WTC11 (cell line): ENCODE results near the gene CNOT8. TPM values are rescaled to one million over a fixed set of nuclear protein-coding genes. Genes with fewer than 3 reads are reported as not detected.

Experiments used
- ATAC-seq: fragments of 200-7000 bp; cut with Tn5 transposase; 2 replicates; pipeline ENCODE4 v1.10.0; 2021; ENCODE audit warnings: mild to moderate bottlenecking, moderate library complexity
- CTCF ChIA-PET: fragments of 300-600 bp; sonication (Branson Sonifier 250); formaldehyde crosslinking; loops from one replicate; lab custom pipeline; 2021; ENCODE audit warnings: antibody characterized with exemption; lab: Charles Lee
- POLR2A ChIA-PET: fragments of 350-600 bp; sonication (Branson Sonifier 250); formaldehyde crosslinking; loops from one replicate; lab custom pipeline; 2021; ENCODE audit warnings: antibody characterized with exemption; lab: Charles Lee
- DNase-seq: peaks from one replicate; pipeline ENCODE4 v3.0.0; 2021; ENCODE audit warnings: low spot score
- H3K27ac Mint-ChIP-seq: 2 replicates; pipeline ENCODE4 v1.8.0; 2021; ENCODE audit warnings: mixed read lengths
- H3K27me3 Mint-ChIP-seq: 2 replicates; pipeline ENCODE4 v1.8.0; 2021; ENCODE audit warnings: low read depth, mild to moderate bottlenecking, moderate library complexity, mixed read lengths
- H3K36me3 Mint-ChIP-seq: 2 replicates; pipeline ENCODE4 v1.8.0; 2021; ENCODE audit warnings: mixed read lengths
- H3K4me1 Mint-ChIP-seq: 2 replicates; pipeline ENCODE4 v1.8.0; 2022; ENCODE audit warnings: mixed read lengths
- H3K4me3 Mint-ChIP-seq: 2 replicates; pipeline ENCODE4 v1.8.0; 2021; ENCODE audit warnings: mild to moderate bottlenecking, moderate library complexity, mixed read lengths
- H3K9me3 Mint-ChIP-seq: 2 replicates; pipeline ENCODE4 v1.8.0; 2021; ENCODE audit warnings: mixed read lengths
- HMGA2 ChIP-seq: fragments of 250-450 bp; sonication (Bioruptor Pico); IDR thresholded peaks from 2 replicates; pipeline ENCODE4 v1.4.0; 2021; ENCODE audit warnings: mild to moderate bottlenecking, moderate library complexity
- MXD4 ChIP-seq: fragments of 250-450 bp; sonication (Bioruptor Pico); IDR thresholded peaks from 2 replicates; pipeline ENCODE4 v1.8.0; 2021; ENCODE audit warnings: mild to moderate bottlenecking, moderate library complexity, borderline replicate concordance
- NFYB ChIP-seq: sonication (generic); formaldehyde crosslinking; conservative IDR thresholded peaks from 2 replicates; pipeline ENCODE4 v1.8.0; 2022; ENCODE audit warnings: low read depth, missing genetic modification reagents
- SMAD3 ChIP-seq: sonication (generic); formaldehyde crosslinking; IDR thresholded peaks from 2 replicates; pipeline ENCODE4 v1.8.0; 2022; ENCODE audit warnings: missing genetic modification reagents, mild to moderate bottlenecking, borderline replicate concordance
- ZNF416 ChIP-seq: fragments of 250-450 bp; sonication (Bioruptor Pico); IDR thresholded peaks from 2 replicates; pipeline ENCODE4 v1.9.0; 2021; ENCODE audit warnings: mild to moderate bottlenecking, inconsistent platforms
- ZNF671 ChIP-seq: fragments of 250-450 bp; sonication (Bioruptor Pico); IDR thresholded peaks from 2 replicates; pipeline ENCODE4 v1.8.0; 2021; ENCODE audit warnings: mild to moderate bottlenecking
- total RNA-seq: library from RNA; stranded (reverse); gene quantifications from 3 replicates; pipeline ENCODE4 v1.2.3, GENCODE V29; 2021
- TF ChIP-seq, protein P1 (sequence below): sonication (generic); formaldehyde crosslinking; IDR thresholded peaks from 2 replicates; pipeline ENCODE4 v1.8.0; 2023; ENCODE audit warnings: missing genetic modification reagents, mild to moderate bottlenecking, borderline replicate concordance
- TF ChIP-seq, protein P2 (sequence below): fragments of 250-450 bp; sonication (Bioruptor Pico); IDR thresholded peaks from 2 replicates; pipeline ENCODE4 v1.9.0; 2021; ENCODE audit warnings: mild to moderate bottlenecking
- TF ChIP-seq, protein P3 (sequence below): sonication (generic); formaldehyde crosslinking; IDR thresholded peaks from 2 replicates; pipeline ENCODE4 v1.8.0; 2022; ENCODE audit warnings: mild to moderate bottlenecking, missing genetic modification reagents
- TF ChIP-seq, protein P4 (sequence below): fragments of 200-600 bp; IDR thresholded peaks from 2 replicates; pipeline ENCODE4 v1.8.0; 2022; ENCODE audit warnings: antibody characterized with exemption
- TF ChIP-seq, protein P5 (sequence below): sonication (generic); formaldehyde crosslinking; IDR thresholded peaks from 2 replicates; pipeline ENCODE4 v1.8.1; 2022; ENCODE audit warnings: mild to moderate bottlenecking, moderate library complexity, missing genetic modification reagents
- TF ChIP-seq, protein P6 (sequence below): sonication (generic); formaldehyde crosslinking; IDR thresholded peaks from 2 replicates; pipeline ENCODE4 v1.8.0; 2023; ENCODE audit warnings: missing genetic modification reagents
- TF ChIP-seq, protein P7 (sequence below): sonication (generic); formaldehyde crosslinking; IDR thresholded peaks from 2 replicates; pipeline ENCODE4 v1.8.0; 2022; ENCODE audit warnings: mild to moderate bottlenecking, missing genetic modification reagents

Gene CNOT8
- total RNA-seq, 1 experiment from 2014 or later = 58.6 TPM

DNA sequence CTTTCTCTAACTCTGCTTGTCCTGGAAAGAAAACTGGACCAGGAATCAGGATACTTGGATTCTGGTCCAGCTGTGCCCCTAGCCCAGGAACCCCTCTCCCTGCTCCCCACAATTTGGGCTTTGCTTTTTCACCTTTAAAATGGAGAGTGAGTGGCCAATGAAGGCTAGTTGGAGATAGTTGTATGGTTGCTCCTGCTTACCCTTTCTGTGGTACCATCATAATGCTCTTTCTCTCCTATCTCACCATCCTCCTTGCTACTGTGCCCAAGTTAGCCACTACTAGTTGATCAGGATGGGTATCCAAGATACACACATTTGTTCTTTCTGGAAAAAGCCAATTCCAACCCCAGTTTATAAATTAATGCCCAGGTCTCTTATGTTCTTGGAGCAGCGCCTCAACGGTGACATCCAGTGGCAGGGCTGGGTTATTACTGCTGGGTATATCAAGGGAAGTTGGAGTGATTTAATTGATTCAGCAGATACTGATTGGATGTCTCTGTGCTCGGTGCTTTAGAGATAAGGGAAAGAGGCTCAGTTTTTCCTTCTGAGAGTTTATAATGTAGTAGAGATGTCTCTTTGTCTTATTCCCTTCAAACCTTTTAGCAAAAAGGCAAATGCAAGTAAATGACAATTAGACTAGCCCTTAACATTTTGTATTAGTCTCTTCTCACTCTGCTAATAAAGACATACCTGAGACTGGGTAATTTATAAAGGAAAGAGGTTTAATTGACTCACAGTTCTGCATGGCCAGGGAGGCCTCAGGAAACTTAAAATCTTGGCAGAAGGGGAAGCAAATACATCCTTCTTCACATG is 46.6 kb upstream of the CNOT8 start:
- Mint-ChIP-seq H3K9me3 (no peaks in the 10 kb centered on the region), H3K4me1 (no peaks in the 10 kb centered on the region), H3K27ac (peak overlapping the region; percentile 90), H3K27me3 (no peaks in the 10 kb centered on the region), H3K36me3 (peaks cover 83% of the 10 kb centered on the region), H3K4me3 (no peak overlapping the region)
- ChIA-PET CTCF (no interaction called here), POLR2A (no interaction called here)
- ATAC-seq = peak; percentile 86
- TF ChIP-seq HMGA2 (CRISPR knock-in tag) (no peak), MXD4 (CRISPR knock-in tag) (no peak)
- TF ChIP-seq, protein P1, sequence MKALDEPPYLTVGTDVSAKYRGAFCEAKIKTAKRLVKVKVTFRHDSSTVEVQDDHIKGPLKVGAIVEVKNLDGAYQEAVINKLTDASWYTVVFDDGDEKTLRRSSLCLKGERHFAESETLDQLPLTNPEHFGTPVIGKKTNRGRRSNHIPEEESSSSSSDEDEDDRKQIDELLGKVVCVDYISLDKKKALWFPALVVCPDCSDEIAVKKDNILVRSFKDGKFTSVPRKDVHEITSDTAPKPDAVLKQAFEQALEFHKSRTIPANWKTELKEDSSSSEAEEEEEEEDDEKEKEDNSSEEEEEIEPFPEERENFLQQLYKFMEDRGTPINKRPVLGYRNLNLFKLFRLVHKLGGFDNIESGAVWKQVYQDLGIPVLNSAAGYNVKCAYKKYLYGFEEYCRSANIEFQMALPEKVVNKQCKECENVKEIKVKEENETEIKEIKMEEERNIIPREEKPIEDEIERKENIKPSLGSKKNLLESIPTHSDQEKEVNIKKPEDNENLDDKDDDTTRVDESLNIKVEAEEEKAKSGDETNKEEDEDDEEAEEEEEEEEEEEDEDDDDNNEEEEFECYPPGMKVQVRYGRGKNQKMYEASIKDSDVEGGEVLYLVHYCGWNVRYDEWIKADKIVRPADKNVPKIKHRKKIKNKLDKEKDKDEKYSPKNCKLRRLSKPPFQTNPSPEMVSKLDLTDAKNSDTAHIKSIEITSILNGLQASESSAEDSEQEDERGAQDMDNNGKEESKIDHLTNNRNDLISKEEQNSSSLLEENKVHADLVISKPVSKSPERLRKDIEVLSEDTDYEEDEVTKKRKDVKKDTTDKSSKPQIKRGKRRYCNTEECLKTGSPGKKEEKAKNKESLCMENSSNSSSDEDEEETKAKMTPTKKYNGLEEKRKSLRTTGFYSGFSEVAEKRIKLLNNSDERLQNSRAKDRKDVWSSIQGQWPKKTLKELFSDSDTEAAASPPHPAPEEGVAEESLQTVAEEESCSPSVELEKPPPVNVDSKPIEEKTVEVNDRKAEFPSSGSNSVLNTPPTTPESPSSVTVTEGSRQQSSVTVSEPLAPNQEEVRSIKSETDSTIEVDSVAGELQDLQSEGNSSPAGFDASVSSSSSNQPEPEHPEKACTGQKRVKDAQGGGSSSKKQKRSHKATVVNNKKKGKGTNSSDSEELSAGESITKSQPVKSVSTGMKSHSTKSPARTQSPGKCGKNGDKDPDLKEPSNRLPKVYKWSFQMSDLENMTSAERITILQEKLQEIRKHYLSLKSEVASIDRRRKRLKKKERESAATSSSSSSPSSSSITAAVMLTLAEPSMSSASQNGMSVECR = no peak
- TF ChIP-seq, protein P2, sequence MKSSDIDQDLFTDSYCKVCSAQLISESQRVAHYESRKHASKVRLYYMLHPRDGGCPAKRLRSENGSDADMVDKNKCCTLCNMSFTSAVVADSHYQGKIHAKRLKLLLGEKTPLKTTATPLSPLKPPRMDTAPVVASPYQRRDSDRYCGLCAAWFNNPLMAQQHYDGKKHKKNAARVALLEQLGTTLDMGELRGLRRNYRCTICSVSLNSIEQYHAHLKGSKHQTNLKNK = no peak
- TF ChIP-seq, protein P3, sequence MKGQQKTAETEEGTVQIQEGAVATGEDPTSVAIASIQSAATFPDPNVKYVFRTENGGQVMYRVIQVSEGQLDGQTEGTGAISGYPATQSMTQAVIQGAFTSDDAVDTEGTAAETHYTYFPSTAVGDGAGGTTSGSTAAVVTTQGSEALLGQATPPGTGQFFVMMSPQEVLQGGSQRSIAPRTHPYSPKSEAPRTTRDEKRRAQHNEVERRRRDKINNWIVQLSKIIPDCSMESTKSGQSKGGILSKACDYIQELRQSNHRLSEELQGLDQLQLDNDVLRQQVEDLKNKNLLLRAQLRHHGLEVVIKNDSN (CRISPR knock-in tag) = no peak
- TF ChIP-seq, protein P4, sequence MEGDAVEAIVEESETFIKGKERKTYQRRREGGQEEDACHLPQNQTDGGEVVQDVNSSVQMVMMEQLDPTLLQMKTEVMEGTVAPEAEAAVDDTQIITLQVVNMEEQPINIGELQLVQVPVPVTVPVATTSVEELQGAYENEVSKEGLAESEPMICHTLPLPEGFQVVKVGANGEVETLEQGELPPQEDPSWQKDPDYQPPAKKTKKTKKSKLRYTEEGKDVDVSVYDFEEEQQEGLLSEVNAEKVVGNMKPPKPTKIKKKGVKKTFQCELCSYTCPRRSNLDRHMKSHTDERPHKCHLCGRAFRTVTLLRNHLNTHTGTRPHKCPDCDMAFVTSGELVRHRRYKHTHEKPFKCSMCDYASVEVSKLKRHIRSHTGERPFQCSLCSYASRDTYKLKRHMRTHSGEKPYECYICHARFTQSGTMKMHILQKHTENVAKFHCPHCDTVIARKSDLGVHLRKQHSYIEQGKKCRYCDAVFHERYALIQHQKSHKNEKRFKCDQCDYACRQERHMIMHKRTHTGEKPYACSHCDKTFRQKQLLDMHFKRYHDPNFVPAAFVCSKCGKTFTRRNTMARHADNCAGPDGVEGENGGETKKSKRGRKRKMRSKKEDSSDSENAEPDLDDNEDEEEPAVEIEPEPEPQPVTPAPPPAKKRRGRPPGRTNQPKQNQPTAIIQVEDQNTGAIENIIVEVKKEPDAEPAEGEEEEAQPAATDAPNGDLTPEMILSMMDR = peak; percentile 59
- DNase-seq = peak; percentile 61

DNA sequence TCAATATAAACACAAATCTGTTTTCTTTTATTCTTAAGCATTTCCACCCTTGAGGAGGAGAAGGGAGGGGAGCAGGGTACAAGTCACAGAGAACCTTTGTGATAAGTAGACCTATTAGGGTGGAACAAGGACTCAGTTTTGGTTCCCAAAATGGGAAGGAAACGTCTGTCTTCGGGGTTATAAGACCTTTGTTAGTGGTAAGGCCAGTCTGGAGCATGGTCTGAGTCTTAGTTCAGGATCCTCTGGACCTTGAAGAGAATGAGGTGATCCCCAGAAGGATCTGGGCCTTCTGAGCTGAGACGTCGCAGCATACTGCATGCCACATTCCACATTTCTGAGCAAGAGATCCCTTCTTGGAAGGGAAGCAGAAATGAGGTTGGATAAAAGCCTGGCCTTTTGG is 45.3 kb upstream of the CNOT8 start:
- CTCF ChIA-PET = no interaction called here

More for the DNA sequence above, 45.3 kb upstream of the CNOT8 start:
- H3K36me3 Mint-ChIP-seq = peaks cover 82% of the 10 kb centered on the region
- peak overlapping the region; percentile 78 for H3K27ac Mint-ChIP-seq
- ATAC-seq (no peak), DNase-seq (no peak)
- POLR2A ChIA-PET = no interaction called here
- H3K9me3 Mint-ChIP-seq = no peaks in the 10 kb centered on the region
- H3K4me1 Mint-ChIP-seq = no peaks in the 10 kb centered on the region
- no peaks in the 10 kb centered on the region for H3K27me3 Mint-ChIP-seq
- H3K4me3 Mint-ChIP-seq = no peak overlapping the region
- TF ChIP-seq, protein P5, sequence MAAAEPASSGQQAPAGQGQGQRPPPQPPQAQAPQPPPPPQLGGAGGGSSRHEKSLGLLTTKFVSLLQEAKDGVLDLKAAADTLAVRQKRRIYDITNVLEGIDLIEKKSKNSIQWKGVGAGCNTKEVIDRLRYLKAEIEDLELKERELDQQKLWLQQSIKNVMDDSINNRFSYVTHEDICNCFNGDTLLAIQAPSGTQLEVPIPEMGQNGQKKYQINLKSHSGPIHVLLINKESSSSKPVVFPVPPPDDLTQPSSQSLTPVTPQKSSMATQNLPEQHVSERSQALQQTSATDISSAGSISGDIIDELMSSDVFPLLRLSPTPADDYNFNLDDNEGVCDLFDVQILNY (CRISPR knock-in tag) = no peak
- TF ChIP-seq ZNF671 (CRISPR knock-in tag) = no peak
- TF ChIP-seq ZNF416 (CRISPR knock-in tag) = no peak
- TF ChIP-seq, protein P6, sequence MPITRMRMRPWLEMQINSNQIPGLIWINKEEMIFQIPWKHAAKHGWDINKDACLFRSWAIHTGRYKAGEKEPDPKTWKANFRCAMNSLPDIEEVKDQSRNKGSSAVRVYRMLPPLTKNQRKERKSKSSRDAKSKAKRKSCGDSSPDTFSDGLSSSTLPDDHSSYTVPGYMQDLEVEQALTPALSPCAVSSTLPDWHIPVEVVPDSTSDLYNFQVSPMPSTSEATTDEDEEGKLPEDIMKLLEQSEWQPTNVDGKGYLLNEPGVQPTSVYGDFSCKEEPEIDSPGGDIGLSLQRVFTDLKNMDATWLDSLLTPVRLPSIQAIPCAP (CRISPR knock-in tag) = no peak
- TF ChIP-seq, protein P3 (CRISPR knock-in tag) = no peak
- TF ChIP-seq, protein P4 = no peak
- TF ChIP-seq SMAD3 (CRISPR knock-in tag) = no peak
- TF ChIP-seq, protein P7, sequence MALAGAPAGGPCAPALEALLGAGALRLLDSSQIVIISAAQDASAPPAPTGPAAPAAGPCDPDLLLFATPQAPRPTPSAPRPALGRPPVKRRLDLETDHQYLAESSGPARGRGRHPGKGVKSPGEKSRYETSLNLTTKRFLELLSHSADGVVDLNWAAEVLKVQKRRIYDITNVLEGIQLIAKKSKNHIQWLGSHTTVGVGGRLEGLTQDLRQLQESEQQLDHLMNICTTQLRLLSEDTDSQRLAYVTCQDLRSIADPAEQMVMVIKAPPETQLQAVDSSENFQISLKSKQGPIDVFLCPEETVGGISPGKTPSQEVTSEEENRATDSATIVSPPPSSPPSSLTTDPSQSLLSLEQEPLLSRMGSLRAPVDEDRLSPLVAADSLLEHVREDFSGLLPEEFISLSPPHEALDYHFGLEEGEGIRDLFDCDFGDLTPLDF = no peak
- no peak for TF ChIP-seq NFYB (CRISPR knock-in tag)
